ENCODE measurements around the gene HELLS. TPM values are rescaled to one million over a fixed set of nuclear protein-coding genes. Genes with fewer than 3 reads are reported as not detected.
"Not testable (repeated sequence)": the region's sequence is repeated elsewhere in the genome, so short reads cannot be mapped to it uniquely, and the experiment has no call there.

Gene HELLS
- total RNA-seq, 1 donor from 2014 or later, result 1.6 TPM

DNA sequence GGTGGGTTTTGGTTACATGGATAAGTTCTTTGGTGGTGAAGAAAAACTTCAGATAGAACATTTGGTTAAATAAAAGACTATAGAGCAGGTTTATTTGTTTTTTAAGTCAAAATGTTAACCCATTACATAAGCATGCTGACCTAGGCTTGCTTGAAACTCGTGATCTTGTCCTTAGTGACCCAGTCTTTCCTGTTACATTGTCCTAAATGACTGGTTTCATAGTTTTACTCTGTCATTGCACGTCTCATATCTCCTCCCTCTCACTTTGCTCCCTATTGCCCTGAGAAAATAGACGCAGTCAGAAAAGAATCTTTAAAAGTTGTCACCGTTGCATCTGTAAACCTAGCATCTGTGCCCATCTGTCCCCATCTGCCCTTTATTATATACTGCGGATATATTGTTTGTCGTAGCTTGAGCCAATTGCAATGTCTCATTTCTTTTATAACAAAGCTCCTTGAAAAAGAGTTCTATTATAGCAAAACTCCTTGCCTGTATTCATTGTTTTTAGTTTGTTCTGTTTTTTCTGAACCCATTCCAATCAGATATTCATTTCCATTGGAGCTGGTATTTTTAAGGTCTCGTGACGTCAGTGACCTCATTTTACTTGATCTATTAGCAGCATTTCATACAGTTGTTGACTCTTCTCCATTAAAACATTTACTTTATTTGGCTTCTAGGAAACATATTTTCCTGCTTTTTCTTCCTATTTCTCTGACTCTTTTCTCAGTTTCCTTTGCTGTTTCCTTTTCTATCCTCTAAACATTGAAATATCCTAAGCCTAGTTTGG lies 57.3 kb downstream of the HELLS start:
- DNase-seq (ENCODE audit: low spot score) (no peak), ATAC-seq (no peak)

DNA sequence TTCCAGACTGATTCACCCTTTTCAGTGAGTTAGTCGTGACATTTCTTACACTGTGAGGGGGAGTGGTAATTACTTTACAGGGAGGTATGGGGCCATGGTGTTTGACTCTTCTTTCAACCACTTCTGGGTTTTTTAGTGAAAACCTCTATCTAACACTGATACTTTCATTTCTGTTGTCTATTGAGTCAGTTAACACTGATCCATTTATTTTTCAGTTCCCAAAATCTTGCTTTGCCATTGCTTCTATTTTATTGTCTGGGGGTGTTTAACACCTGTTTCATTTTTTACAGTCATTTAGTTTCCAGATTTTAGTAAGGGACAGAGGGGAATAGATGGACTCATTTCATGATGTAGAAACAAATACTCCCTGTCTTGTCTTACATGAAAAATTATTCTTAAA lies 61.5 kb downstream of the HELLS start:
- ATAC-seq (no peak), DNase-seq (ENCODE audit: low spot score) (no peak)

DNA sequence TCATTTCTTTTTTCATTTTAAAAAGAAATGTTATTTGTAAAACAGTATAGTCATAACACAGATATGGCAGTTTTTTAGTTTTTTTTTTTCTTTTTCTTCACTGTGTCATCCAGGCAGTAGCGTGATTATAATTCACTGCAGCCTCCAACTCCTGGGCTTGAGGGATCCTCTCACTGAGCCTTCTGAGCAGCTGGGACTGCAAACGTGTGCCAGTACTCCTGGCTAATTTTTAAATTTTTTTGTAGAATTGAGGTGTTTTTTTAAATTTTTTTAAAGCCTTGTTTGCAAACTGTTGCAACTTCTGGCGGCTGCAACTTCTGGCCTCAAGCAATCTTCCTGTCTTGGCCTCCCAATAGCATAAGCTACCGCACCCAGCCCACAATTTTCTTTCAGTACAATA lies 63.0 kb downstream of the HELLS start:
- ATAC-seq (no peak), DNase-seq (ENCODE audit: low spot score) (no peak)

DNA sequence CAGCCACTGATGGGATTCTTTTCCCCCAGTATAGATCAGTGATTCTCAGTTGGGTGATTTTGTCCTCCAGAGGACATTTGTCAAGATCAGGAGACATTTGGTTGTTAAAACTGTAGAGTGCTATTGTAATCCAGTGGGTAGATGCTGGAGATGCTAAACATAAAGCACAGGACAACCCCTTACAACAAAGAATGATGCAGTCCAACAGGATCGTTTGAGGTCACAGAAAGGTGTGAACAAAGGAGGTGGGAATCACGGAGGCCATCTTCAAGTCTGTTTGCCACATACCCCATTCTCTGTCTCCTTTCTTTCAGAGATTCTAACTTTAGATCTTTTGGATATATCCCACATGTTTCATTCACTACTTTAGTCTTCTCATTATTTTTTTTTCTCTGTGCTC lies 69.0 kb downstream of the HELLS start:
- ATAC-seq (no peak), DNase-seq (ENCODE audit: low spot score) (no peak)

DNA sequence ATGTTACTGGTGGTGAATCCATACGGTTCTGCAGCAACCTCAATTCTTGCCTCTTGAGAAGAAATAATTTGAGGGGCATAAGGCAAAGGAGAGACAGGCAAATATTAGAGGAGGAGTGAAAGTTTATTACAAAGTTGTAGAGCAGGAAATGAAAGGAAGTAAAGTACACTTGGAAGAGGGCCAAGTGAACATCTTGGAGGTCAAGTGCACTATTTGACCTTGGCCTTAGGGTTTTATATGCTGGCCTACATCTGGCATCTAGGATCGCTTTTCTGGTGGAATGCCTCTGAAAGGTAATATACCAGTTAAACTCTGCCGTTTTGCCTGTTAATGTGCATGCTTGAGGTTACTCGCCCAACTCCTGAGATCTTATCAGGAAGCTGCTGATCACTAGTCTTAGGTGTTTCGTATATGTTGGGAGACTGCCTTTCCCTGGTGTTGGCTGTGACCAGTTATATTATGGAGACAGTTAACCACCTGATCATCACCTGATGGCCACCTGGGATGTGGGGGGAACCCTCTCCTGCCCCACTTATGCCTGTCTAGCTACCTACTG lies 71.9 kb downstream of the HELLS start:
- ATAC-seq, result no peak
- no peak for DNase-seq (ENCODE audit: low spot score)

DNA sequence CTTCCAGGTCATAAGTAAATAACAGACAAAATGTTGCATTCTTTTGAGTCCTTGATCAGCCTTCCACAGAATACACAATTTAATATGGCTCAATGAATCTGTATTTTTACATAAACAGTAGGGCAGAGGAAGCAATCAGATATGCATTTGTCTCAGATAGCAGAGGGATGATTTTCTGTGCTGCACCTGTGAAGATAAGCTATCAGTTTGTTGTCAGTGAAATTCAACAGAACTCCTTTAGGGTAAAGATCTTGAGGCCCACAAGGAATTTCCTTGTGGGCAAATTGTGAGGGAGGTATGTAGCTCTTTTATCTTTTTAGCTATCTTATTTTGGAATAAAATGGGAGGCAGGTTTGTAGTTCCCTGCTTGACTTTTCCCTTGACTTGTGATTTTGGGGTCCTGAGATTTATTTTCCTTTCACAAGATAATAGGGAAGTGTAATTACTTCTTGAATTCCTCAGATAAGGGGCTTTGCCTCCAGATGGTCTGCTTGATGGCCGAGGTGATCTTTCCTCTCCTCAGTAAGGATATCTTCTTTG lies 77.1 kb downstream of the HELLS start:
- no peak for DNase-seq (ENCODE audit: low spot score)
- ATAC-seq, result no peak

DNA sequence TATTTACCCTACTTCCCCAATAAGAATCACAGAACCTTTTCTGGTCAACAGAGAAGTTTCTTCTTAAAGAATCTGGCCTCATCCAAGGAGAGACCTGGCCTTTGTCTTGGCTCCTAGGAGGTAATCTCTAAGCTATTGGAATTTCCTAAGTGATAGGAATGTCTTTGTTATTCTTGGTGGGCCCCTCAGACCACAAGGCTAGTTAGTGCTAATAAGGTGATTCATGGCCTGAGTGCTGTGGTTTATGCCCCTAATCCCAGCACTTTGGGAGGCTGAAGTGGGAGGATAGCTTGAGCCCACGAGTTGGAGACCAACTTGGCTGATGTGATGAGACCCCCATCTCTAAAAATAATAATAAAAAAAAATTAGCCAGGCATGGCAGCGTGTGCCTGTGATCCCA lies 78.0 kb downstream of the HELLS start:
- no peak for ATAC-seq
- no peak for DNase-seq (ENCODE audit: low spot score)

DNA sequence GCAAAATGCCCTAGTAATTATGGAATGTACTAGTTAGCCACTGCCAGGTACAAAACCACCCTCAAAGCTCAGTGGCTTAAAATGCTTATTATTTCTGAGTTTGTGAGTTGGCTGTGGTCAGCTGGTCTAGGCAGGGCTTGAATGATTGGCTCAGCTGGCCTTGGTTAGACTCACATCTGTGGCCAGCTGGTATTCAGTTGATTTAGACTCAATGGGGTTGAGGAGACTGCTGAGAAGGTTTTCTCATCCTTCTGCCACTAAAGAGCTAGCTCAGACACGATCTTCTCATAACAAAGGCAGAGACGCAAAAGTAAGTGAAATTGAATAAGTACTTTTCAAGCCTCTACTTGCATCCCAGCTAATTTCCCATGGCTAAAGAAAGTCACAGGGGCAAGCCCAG lies 80.9 kb downstream of the HELLS start:
- no peak for ATAC-seq
- DNase-seq (ENCODE audit: low spot score), result no peak

DNA sequence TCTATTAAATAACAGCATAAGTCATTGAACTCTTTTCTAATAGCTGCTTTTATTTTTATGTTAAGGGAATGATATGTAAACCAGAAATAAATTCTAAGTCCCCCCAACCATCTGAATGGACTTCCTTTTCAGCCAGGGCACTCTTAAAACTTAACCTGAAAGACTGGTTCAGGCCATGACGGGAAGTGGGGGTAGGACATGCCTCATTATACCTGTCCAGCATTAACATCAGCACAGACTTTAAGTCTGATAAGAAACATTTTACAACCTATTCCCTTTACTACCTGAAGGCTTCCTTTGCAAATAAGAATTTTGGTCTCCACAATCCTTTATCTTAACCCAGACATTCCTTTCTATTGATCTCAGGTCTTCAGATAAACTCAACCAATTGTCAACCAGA lies 81.9 kb downstream of the HELLS start:
- no peak for ATAC-seq
- DNase-seq (ENCODE audit: low spot score), result no peak

DNA sequence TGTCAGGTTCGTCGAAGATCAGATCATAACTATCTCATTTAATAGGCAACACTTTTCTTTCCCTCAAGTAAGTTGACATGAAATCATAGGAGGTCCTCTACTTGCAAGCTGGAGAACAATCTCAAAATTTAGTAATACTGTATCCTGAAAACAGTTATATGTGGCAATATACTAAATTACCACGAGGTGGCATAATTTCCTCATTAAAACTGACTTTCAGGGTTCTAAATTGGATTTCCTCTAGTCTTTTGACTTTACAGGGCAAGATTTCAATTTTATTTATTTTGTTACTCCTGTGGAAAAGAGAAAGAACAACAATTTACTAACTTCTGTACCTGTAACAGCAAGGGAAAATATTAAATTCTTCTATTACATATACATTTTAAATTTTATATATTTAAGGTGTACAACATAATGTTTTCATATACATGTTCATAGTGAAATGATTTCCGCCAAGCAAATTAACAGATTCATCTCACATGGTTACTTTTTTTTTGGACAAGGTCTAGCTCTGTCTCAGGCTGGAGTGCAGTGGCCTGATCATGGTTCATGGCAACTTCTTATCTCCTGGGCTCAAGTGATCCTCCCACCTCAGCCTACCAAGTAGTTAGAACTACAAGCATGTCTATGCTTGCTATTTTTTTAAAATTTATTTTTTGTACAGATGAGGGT lies 84.6 kb downstream of the HELLS start:
- ATAC-seq (peak; percentile 94), DNase-seq (ENCODE audit: low spot score) (no peak)

DNA sequence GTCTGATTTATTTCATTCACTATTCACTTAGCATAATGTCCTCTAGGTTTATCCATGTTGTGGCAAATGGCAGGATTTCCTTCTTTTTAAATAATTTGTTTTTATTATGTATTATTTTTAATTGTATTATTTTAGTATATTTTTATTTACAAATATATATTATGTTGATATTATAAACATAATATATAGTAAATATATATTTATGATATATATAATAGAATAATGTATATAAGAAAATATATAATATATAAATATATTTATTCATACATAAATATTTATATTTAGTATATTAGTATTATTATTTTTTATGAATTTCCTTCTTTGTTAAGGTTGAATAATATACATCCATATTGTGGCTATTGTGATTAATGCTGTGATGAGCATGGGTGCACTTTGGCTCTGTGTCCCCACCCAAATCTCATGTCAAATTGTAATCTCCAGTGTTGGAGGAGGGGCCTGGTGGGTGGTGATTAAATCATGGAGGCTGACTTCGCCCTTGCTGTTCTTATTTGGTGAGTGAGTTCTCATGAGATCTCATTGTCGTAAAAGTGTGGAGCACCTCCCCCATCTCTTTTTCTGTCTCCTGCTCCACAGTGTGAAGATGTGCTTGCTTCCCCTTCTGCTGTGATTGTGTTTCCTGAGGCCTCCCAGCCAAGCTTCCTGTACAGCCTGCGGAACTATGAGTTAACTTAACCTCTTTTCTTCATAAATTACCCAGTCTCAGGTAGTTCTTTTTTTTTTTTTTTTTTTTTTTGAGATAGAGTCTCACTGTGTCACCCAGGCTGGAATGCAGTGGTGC lies 85.7 kb downstream of the HELLS start:
- ATAC-seq, result no peak

DNA sequence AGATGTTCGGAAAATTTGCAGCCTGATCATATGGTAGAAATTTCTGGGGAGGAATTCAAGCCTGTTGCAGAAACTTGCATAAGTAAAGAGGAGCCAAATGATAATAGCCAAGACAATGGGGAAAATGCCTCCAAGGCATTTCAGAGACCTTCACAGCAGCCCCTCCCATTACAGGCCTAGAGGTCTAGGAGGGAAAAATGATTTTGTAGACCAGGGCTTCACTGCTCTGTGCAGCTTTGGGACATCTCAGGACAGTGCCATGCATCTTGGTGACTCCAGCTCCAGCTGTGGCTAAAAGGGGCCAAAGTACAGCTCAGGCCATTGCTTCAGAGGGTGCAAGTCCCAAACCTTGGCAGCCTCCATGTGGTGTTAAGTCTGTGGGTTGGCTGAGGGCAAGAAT lies 87.4 kb downstream of the HELLS start:
- ATAC-seq (no peak), DNase-seq (ENCODE audit: low spot score) (no peak)

More for the DNA sequence above, 85.7 kb downstream of the HELLS start:
- no peak for DNase-seq (ENCODE audit: low spot score)

DNA sequence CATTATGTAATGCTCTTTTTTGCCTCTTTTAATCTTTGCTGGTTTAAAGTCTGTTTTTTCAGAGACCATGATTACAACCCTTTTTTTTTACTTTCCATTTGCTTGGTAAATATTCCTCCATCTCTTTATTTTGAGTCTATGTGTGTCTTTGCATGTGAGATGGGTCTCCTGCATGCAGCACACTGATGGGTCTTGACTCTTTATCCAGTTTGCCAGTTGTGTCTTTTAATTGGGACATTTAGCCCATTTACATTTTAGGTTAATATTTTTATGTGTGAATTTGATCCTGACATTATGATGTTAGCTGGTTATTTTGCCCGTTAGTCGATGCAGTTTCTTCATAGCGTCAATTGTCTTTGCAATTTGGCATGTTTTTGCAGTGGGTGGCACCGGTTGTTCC lies 92.5 kb downstream of the HELLS start:
- not testable (repeated sequence) for ATAC-seq; DNase-seq (ENCODE audit: low spot score)

DNA sequence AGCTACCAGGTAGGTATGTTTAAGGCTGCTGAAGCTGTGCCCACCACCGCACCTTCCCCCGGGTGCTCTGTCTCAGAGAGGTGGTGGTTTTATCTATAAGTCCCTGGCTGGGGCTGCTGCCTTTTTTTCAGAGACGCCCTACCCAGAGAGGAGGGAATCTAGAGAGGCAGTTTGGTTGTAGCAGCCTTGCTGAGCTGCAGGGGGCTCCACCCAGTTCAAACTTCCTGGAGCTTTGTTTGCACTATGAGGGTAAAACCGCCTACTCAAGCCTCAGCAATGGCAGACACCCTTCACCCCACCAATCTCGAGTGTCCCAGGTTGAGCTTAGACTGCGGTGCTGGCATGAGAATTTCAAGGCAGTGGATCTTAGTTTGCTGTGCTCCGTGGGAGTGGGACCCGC lies 94.3 kb downstream of the HELLS start:
- DNase-seq (ENCODE audit: low spot score), result no peak
- ATAC-seq, result no peak

DNA sequence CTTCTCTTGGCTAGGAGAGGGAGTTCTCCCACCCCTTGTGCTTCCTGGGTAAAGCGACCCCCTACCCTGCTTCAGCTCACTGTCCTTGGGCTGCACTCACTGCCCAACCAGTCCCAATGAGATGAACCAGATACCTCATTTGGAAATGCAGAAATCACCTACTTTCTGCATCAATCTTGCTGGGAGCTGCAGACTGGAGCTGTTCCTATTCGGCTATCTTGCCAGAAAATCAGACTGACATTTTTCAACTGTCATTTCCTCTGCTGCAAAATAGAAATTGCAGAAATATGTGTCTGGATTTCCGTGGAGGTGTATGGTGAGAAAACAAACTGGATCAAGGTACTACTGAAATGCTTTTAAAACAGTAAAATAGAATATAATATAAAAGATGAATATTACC lies 95.0 kb downstream of the HELLS start:
- ATAC-seq, result no peak
- DNase-seq (ENCODE audit: low spot score), result no peak

DNA sequence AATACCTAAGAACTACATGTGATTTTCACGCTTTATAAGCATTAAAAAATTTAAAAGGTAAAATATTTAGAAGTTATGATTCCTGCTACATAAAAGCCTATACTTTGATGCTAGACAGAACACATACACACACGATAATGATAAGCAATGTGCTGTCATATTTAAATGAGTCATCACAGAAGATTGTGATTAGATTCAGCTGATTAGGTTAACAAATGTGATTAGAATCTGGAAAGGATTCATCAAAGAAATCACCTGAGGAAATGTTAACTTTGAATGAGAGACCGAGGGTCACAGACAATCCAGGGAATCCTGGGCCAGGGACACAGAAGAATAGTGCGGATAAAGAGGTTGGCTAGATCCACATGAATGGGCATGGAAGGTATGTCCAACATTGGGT lies 95.9 kb downstream of the HELLS start:
- no peak for ATAC-seq
- DNase-seq (ENCODE audit: low spot score), result no peak

DNA sequence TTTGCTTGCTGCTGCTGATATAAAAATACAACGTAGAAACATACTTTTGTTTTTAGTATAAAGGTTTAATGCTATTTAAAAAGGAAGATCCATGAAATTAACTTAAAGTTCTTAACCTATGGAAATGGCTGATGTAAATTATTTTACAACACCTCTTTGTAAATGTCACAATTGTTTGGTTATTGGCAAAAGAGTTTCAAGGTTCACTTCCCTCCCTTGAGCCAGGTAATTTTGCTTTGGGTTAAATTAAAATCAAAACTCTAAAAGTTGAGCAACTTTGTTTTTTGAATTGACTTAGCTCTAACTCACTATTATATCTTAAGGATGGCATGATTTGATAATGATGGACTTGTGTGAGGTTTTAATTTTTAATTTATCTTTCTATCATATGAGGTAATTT lies 98.8 kb downstream of the HELLS start:
- no peak for DNase-seq (ENCODE audit: low spot score)

DNA sequence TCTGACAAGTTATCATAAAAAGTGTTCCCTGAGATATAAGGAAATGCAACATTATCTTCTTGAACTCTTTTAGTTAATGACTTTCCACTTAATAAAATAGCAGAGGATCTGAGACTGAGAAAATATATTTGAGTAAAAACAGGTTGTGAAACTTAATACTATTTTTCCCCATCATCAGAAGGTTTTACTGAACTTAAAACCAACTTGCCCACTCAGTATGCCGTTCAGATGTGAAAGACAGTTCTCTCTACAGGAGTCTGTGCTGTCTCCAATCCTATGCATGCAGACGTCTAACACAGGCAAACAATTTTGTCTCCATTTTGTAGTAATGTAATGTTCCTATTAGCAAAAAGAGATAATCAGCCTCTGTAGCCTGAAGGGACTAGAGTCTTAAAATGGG lies 99.7 kb downstream of the HELLS start:
- DNase-seq (ENCODE audit: low spot score) (no peak), ATAC-seq (no peak)

More for the DNA sequence above, 98.8 kb downstream of the HELLS start:
- ATAC-seq, result peak; percentile 33
